MM.1S (cell line): ENCODE results near the gene ARMC9.

Experiments
- EZH2 ChIP-seq: fragments of 300-600 bp; sonication (generic); optimal IDR thresholded peaks from 2 replicates; pipeline ENCODE3; 2017; ENCODE audit warnings: low read depth, mild to moderate bottlenecking, antibody characterized with exemption, low read length, mixed read lengths
- TF ChIP-seq, protein P1 (sequence below): fragments of 300-600 bp; sonication (generic); IDR thresholded peaks from 2 replicates; pipeline ENCODE4 v1.5.1; 2016; ENCODE audit warnings: antibody characterized with exemption, low read length, mixed read lengths

DNA sequence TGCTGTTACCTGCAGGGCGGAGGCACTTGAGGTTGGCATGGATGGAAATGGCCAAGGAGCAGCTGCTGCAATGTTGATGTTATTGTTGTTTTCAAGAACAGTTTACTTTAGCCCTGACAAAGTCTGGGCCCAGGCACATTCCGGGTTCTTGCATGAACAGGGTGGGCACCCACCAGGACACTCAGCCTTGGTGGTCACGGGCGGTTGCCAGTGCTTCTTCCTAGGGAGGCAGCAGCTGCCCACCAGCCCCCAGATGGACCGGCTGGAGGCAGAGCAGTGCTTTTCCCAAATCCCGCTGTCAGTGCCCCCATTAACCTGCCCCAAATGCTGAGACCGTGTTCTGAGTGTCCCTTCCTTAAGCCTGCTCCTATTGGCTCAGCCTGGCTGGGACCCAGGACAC is 158.6 kb downstream of the ARMC9 start:
- TF ChIP-seq, protein P1, sequence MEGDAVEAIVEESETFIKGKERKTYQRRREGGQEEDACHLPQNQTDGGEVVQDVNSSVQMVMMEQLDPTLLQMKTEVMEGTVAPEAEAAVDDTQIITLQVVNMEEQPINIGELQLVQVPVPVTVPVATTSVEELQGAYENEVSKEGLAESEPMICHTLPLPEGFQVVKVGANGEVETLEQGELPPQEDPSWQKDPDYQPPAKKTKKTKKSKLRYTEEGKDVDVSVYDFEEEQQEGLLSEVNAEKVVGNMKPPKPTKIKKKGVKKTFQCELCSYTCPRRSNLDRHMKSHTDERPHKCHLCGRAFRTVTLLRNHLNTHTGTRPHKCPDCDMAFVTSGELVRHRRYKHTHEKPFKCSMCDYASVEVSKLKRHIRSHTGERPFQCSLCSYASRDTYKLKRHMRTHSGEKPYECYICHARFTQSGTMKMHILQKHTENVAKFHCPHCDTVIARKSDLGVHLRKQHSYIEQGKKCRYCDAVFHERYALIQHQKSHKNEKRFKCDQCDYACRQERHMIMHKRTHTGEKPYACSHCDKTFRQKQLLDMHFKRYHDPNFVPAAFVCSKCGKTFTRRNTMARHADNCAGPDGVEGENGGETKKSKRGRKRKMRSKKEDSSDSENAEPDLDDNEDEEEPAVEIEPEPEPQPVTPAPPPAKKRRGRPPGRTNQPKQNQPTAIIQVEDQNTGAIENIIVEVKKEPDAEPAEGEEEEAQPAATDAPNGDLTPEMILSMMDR = no peak
- TF ChIP-seq EZH2 = no peak
